ENCODE measurements around the gene PIF1. TPM values are rescaled to one million over a fixed set of nuclear protein-coding genes. Genes with fewer than 3 reads are reported as not detected.

The PIF1 gene
- total RNA-seq, 1 experiment from 2014 or later = 43.5 TPM

GRCh38 chr15:64772964-64773363 is 52.5 kb downstream of the PIF1 start:
- Histone ChIP-seq H3K27me3 (ENCODE audit: low read length) (peaks cover 13% of the 10 kb centered on the region), H3K4me3 (ENCODE audit: low read length) (no peak overlapping the region), H3K79me2 (ENCODE audit: low read length) (no peaks in the 10 kb centered on the region), H3K36me3 (ENCODE audit: low read depth, low read length) (no peaks in the 10 kb centered on the region), H3K4me2 (ENCODE audit: low read length) (no peak overlapping the region), H3K9me2 (replicated peaks; ENCODE audit: low read length) (no peaks in the 10 kb centered on the region), H3F3A (ENCODE audit: low read length, unreplicated experiment) (no peaks in the 10 kb centered on the region), H3K27ac (ENCODE audit: low read length) (no peak overlapping the region), H2AFZ (ENCODE audit: low read length) (no peak overlapping the region), H4K20me1 (ENCODE audit: low read length) (no peaks in the 10 kb centered on the region), H3K9ac (ENCODE audit: low read length) (no peak overlapping the region), H3K9me3 (ENCODE audit: low read length) (no peaks in the 10 kb centered on the region), H3K4me1 (ENCODE audit: insufficient read depth, low read length) (no peaks in the 10 kb centered on the region)
- intact Hi-C loops (cut with micrococcal nuclease) = no loop called here
- POLR2A ChIA-PET (ENCODE audit: unreplicated experiment) = no interaction called here
- ATAC-seq (no peak), DNase-seq (no peak)
- TF ChIP-seq EZH2 (IDR thresholded peaks at IDR 0.05; ENCODE audit: low read length, unreplicated experiment) (no peak), EZH2phosphoT487 (IDR thresholded peaks at IDR 0.05; ENCODE audit: borderline replicate concordance, low read length) (no peak)
- TF ChIP-seq, protein P1, sequence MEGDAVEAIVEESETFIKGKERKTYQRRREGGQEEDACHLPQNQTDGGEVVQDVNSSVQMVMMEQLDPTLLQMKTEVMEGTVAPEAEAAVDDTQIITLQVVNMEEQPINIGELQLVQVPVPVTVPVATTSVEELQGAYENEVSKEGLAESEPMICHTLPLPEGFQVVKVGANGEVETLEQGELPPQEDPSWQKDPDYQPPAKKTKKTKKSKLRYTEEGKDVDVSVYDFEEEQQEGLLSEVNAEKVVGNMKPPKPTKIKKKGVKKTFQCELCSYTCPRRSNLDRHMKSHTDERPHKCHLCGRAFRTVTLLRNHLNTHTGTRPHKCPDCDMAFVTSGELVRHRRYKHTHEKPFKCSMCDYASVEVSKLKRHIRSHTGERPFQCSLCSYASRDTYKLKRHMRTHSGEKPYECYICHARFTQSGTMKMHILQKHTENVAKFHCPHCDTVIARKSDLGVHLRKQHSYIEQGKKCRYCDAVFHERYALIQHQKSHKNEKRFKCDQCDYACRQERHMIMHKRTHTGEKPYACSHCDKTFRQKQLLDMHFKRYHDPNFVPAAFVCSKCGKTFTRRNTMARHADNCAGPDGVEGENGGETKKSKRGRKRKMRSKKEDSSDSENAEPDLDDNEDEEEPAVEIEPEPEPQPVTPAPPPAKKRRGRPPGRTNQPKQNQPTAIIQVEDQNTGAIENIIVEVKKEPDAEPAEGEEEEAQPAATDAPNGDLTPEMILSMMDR (conservative IDR thresholded peaks at IDR 0.05; ENCODE audit: low read depth, low read length) = no peak
- CTCF ChIA-PET = no interaction called here
- no TSS peak for BruUV-seq (replicated peaks)

GRCh38 chr15:64772488-64772887 is 53.0 kb downstream of the PIF1 start:
- Histone ChIP-seq H3F3A (ENCODE audit: low read length, unreplicated experiment) (no peaks in the 10 kb centered on the region), H3K9ac (ENCODE audit: low read length) (no peak overlapping the region), H3K9me3 (ENCODE audit: low read length) (no peaks in the 10 kb centered on the region), H2AFZ (ENCODE audit: low read length) (no peak overlapping the region), H3K4me1 (ENCODE audit: insufficient read depth, low read length) (no peaks in the 10 kb centered on the region), H3K9me2 (replicated peaks; ENCODE audit: low read length) (no peaks in the 10 kb centered on the region), H3K36me3 (ENCODE audit: low read depth, low read length) (no peaks in the 10 kb centered on the region), H4K20me1 (ENCODE audit: low read length) (no peaks in the 10 kb centered on the region), H3K27ac (ENCODE audit: low read length) (no peak overlapping the region), H3K79me2 (ENCODE audit: low read length) (no peaks in the 10 kb centered on the region), H3K27me3 (ENCODE audit: low read length) (peaks cover 13% of the 10 kb centered on the region), H3K4me3 (ENCODE audit: low read length) (no peak overlapping the region), H3K4me2 (ENCODE audit: low read length) (no peak overlapping the region)
- TF ChIP-seq EZH2phosphoT487 (IDR thresholded peaks at IDR 0.05; ENCODE audit: borderline replicate concordance, low read length) = no peak
- TF ChIP-seq, protein P1 (conservative IDR thresholded peaks at IDR 0.05; ENCODE audit: low read depth, low read length) = no peak
- TF ChIP-seq EZH2 (IDR thresholded peaks at IDR 0.05; ENCODE audit: low read length, unreplicated experiment) = no peak
- BruUV-seq (replicated peaks) = no TSS peak
- DNase-seq = no peak
- ChIA-PET POLR2A (ENCODE audit: unreplicated experiment) (no interaction called here), CTCF (no interaction called here)
- ATAC-seq = no peak
- intact Hi-C loops (cut with micrococcal nuclease) = no loop called here

- DNase-seq (no peak), ATAC-seq (no peak)
- H3K27me3 ChIP-seq (ENCODE audit: low read length) = peaks cover 13% of the 10 kb centered on the region
- H3K79me2 ChIP-seq (ENCODE audit: low read length) = no peaks in the 10 kb centered on the region
- H4K20me1 ChIP-seq (ENCODE audit: low read length) = no peaks in the 10 kb centered on the region
- TF ChIP-seq, protein P1 (conservative IDR thresholded peaks at IDR 0.05; ENCODE audit: low read depth, low read length) = no peak
- no peak for TF ChIP-seq EZH2phosphoT487 (IDR thresholded peaks at IDR 0.05; ENCODE audit: borderline replicate concordance, low read length)
- no peak for TF ChIP-seq EZH2 (IDR thresholded peaks at IDR 0.05; ENCODE audit: low read length, unreplicated experiment)
- BruUV-seq (replicated peaks) = no TSS peak
- H3K4me1 ChIP-seq (ENCODE audit: insufficient read depth, low read length) = no peaks in the 10 kb centered on the region
- no peaks in the 10 kb centered on the region for H3F3A ChIP-seq (ENCODE audit: low read length, unreplicated experiment)
- intact Hi-C loops (cut with micrococcal nuclease) = no loop called here
- H3K9ac ChIP-seq (ENCODE audit: low read length) = no peak overlapping the region
- H2AFZ ChIP-seq (ENCODE audit: low read length) = no peak overlapping the region
- no peaks in the 10 kb centered on the region for H3K9me3 ChIP-seq (ENCODE audit: low read length)
- ChIA-PET POLR2A (ENCODE audit: unreplicated experiment) (no interaction called here), CTCF (no interaction called here)
- no peaks in the 10 kb centered on the region for H3K36me3 ChIP-seq (ENCODE audit: low read depth, low read length)
- H3K27ac ChIP-seq (ENCODE audit: low read length) = no peak overlapping the region
- H3K4me3 ChIP-seq (ENCODE audit: low read length) = no peak overlapping the region
- H3K9me2 ChIP-seq (replicated peaks; ENCODE audit: low read length) = no peaks in the 10 kb centered on the region
- no peak overlapping the region for H3K4me2 ChIP-seq (ENCODE audit: low read length)
Measured at GRCh38 chr15:64770626-64771025, 54.8 kb downstream of the PIF1 start.
